ENCODE results near the gene NCSTN. TPM values are rescaled to one million over a fixed set of nuclear protein-coding genes. Genes with fewer than 3 reads are reported as not detected.

The NCSTN gene
- total and polyA plus RNA-seq, 2 of the 13 experiments (the other 11 are each of a cell fraction or from before 2014, with no cell fraction given) = 44.2 to 247 TPM

- TF ChIP-seq, protein P1, sequence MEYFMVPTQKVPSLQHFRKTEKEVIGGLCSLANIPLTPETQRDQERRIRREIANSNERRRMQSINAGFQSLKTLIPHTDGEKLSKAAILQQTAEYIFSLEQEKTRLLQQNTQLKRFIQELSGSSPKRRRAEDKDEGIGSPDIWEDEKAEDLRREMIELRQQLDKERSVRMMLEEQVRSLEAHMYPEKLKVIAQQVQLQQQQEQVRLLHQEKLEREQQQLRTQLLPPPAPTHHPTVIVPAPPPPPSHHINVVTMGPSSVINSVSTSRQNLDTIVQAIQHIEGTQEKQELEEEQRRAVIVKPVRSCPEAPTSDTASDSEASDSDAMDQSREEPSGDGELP (IDR thresholded peaks at IDR 0.05; ENCODE audit: borderline replicate concordance, low read depth) = peak; percentile 39; the same call in 1 of the 2 replicates
- TF ChIP-seq, protein P2, sequence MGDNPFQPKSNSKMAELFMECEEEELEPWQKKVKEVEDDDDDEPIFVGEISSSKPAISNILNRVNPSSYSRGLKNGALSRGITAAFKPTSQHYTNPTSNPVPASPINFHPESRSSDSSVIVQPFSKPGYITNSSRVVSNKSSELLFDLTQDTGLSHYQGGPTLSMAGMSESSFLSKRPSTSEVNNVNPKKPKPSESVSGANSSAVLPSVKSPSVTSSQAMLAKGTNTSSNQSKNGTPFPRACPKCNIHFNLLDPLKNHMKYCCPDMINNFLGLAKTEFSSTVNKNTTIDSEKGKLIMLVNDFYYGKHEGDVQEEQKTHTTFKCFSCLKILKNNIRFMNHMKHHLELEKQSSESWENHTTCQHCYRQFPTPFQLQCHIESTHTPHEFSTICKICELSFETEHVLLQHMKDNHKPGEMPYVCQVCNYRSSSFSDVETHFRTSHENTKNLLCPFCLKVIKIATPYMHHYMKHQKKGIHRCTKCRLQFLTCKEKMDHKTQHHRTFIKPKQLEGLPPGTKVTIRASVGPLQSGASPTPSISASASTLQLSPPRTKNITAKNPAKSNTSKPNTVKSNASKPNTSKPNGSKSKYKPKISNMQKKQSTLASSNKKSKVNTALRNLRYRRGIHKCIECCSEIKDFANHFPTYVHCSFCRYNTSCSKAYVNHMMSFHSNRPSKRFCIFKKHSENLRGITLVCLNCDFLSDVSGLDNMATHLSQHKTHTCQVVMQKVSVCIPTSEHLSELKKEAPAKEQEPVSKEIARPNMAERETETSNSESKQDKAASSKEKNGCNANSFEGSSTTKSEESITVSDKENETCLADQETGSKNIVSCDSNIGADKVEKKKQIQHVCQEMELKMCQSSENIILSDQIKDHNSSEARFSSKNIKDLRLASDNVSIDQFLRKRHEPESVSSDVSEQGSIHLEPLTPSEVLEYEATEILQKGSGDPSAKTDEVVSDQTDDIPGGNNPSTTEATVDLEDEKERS (CRISPR knock-in tag; IDR thresholded peaks at IDR 0.05) = peak; percentile 12; the same call in 1 of the 2 replicates
- TF ChIP-seq FOXK1 (CRISPR knock-in tag; IDR thresholded peaks at IDR 0.05; ENCODE audit: borderline replicate concordance, low read depth) (peak; percentile 94), ELF3 (CRISPR knock-in tag; IDR thresholded peaks at IDR 0.05) (peak; percentile 86), CBFB (CRISPR knock-in tag; IDR thresholded peaks at IDR 0.05) (peak; percentile 77), ZNF160 (CRISPR knock-in tag; IDR thresholded peaks at IDR 0.05) (peak; percentile 26; the same call in 1 of the 2 replicates), THAP11 (CRISPR knock-in tag; IDR thresholded peaks at IDR 0.05) (peak; percentile 91), CBX5 (CRISPR knock-in tag; IDR thresholded peaks at IDR 0.05; ENCODE audit: borderline replicate concordance) (peak; percentile 33; the same call in 1 of the 2 replicates), ZNF138 (CRISPR knock-in tag; IDR thresholded peaks at IDR 0.05; ENCODE audit: low read depth) (0 out of 2 replicates have a peak, but pooled peaks have one; percentile 9), NR1H2 (CRISPR knock-in tag; IDR thresholded peaks at IDR 0.05; ENCODE audit: borderline replicate concordance, low read depth) (0 out of 2 replicates have a peak, but pooled peaks have one; percentile 17), KLF16 (CRISPR knock-in tag; IDR thresholded peaks at IDR 0.05) (peak in 1 of 2 experiments; percentile 86; a peak in 2 of 4 replicates), ZNF883 (CRISPR knock-in tag; IDR thresholded peaks at IDR 0.05; ENCODE audit: not compliant biosample characterization) (peak; percentile 75), CHD2 (IDR thresholded peaks at IDR 0.05; ENCODE audit: low read depth, low read length) (0 out of 2 replicates have a peak, but pooled peaks have one; percentile 27)
- TF ChIP-seq, protein P3, sequence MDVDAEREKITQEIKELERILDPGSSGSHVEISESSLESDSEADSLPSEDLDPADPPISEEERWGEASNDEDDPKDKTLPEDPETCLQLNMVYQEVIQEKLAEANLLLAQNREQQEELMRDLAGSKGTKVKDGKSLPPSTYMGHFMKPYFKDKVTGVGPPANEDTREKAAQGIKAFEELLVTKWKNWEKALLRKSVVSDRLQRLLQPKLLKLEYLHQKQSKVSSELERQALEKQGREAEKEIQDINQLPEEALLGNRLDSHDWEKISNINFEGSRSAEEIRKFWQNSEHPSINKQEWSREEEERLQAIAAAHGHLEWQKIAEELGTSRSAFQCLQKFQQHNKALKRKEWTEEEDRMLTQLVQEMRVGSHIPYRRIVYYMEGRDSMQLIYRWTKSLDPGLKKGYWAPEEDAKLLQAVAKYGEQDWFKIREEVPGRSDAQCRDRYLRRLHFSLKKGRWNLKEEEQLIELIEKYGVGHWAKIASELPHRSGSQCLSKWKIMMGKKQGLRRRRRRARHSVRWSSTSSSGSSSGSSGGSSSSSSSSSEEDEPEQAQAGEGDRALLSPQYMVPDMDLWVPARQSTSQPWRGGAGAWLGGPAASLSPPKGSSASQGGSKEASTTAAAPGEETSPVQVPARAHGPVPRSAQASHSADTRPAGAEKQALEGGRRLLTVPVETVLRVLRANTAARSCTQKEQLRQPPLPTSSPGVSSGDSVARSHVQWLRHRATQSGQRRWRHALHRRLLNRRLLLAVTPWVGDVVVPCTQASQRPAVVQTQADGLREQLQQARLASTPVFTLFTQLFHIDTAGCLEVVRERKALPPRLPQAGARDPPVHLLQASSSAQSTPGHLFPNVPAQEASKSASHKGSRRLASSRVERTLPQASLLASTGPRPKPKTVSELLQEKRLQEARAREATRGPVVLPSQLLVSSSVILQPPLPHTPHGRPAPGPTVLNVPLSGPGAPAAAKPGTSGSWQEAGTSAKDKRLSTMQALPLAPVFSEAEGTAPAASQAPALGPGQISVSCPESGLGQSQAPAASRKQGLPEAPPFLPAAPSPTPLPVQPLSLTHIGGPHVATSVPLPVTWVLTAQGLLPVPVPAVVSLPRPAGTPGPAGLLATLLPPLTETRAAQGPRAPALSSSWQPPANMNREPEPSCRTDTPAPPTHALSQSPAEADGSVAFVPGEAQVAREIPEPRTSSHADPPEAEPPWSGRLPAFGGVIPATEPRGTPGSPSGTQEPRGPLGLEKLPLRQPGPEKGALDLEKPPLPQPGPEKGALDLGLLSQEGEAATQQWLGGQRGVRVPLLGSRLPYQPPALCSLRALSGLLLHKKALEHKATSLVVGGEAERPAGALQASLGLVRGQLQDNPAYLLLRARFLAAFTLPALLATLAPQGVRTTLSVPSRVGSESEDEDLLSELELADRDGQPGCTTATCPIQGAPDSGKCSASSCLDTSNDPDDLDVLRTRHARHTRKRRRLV (CRISPR knock-in tag; IDR thresholded peaks at IDR 0.05) = peak; percentile 36; the same call in 1 of the 2 replicates
These were observed at the start of gene NCSTN, which contains the start of gene COPA (continued) for GRCh38 chr1:160342953-160343869.

All from HepG2 (cell line).